Endothelial cell of umbilical vein (primary cell): ENCODE results near the gene VPS52. TPM values are rescaled to one million over a fixed set of nuclear protein-coding genes. Genes with fewer than 3 reads are reported as not detected.
A peak's percentile ranks its signal among the peaks of the same experiment; 100 is the strongest.

ENCODE experiments used
- BruUV-seq: library from RNA; stranded (reverse); fragments of 400-500 nt; replicated peaks from 2 replicates; lab custom pipeline; 2021; lab: Mats Ljungman, UMichigan
- CTCF ChIA-PET: fragments of 300-600, 350-600 bp; sonication (Branson Sonifier 250); formaldehyde crosslinking; loops from one replicate; lab custom pipeline; 2021; ENCODE audit warnings: antibody characterized with exemption, inconsistent platforms; lab: Charles Lee
- POLR2A ChIA-PET: fragments of 300-600, 350-600 bp; sonication (Branson Sonifier 250); formaldehyde crosslinking; loops from one replicate; lab custom pipeline; 2021; ENCODE audit warnings: antibody characterized with exemption, inconsistent platforms; lab: Charles Lee
- DNase-seq: peaks from one replicate; pipeline ENCODE4 v3.0.0-alpha.2; 2011; ENCODE audit warnings: low read depth, low spot score
- FAIRE-seq: peaks from 2 replicates; lab custom pipeline; 2011; peaks lifted over from hg19 to GRCh38; lab: Jason Lieb, UNC
- H2AFZ ChIP-seq: 2 replicates; pipeline ENCODE4 v1.6.0; 2012; ENCODE audit warnings: low read depth, low read length, control low read depth, inconsistent platforms
- H3K27ac ChIP-seq: 2 replicates; pipeline ENCODE4 v1.5.1; 2011; ENCODE audit warnings: low read depth, mild to moderate bottlenecking, control low read depth, low read length, moderate library complexity; ENCODE audit not compliant: insufficient read depth
- H3K27me3 ChIP-seq, 2 experiments: 2 replicates each; pipeline versions ENCODE4 v1.6.0 to v1.6.1; 2011; ENCODE audit warnings: low read length in 2 of 2, mixed read lengths in 1 of 2; ENCODE audit not compliant: control insufficient read depth in 2 of 2, insufficient read depth in 2 of 2
- H3K36me3 ChIP-seq, 2 experiments: 2 replicates in 1 of 2; 3 replicates in 1 of 2; pipeline ENCODE4 v1.5.1; 2011; ENCODE audit warnings: low read length in 2 of 2, mild to moderate bottlenecking in 1 of 2, moderate library complexity in 1 of 2; ENCODE audit not compliant: control insufficient read depth in 2 of 2, insufficient read depth in 2 of 2; ENCODE audit errors: extremely low read depth in 1 of 2
- H3K4me1 ChIP-seq: 3 replicates; pipeline ENCODE4 v1.5.1; 2011; ENCODE audit warnings: mild to moderate bottlenecking, low read length; ENCODE audit not compliant: control insufficient read depth, insufficient read depth; ENCODE audit errors: extremely low read depth
- H3K4me2 ChIP-seq: 2 replicates; pipeline ENCODE4 v1.6.1; 2011; ENCODE audit warnings: low read length, control low read depth, mixed read lengths; ENCODE audit not compliant: insufficient read depth
- H3K4me3 ChIP-seq, 3 experiments: fragments of 200-600 bp in 1 of 3; sonication (generic), shearing (Covaris generic) in 1 of 3; replicated peaks in 1 of 3; 2 replicates each; pipeline ENCODE4 v1.5.1; 2011 to 2016; ENCODE audit warnings: control low read depth in 3 of 3, low read length in 3 of 3, mild to moderate bottlenecking in 2 of 3, inconsistent platforms in 1 of 3, low read depth in 1 of 3, moderate library complexity in 1 of 3; ENCODE audit not compliant: insufficient read depth in 1 of 3
- H3K79me2 ChIP-seq: 2 replicates; pipeline ENCODE4 v1.6.0; 2012; ENCODE audit warnings: low read length, inconsistent platforms; ENCODE audit not compliant: control insufficient read depth, insufficient read depth
- H3K9ac ChIP-seq: replicated peaks from 2 replicates; pipeline ENCODE3; 2011; ENCODE audit warnings: low read length, control low read depth; ENCODE audit not compliant: insufficient read depth; ENCODE audit errors: extremely low read depth
- H3K9me1 ChIP-seq: replicated peaks from 3 replicates; pipeline ENCODE4 v1.6.0; 2011; ENCODE audit warnings: mild to moderate bottlenecking, low read length; ENCODE audit not compliant: control insufficient read depth, insufficient read depth; ENCODE audit errors: extremely low read depth
- H3K9me3 ChIP-seq: replicated peaks from 2 replicates; pipeline ENCODE4 v1.5.1; 2012; ENCODE audit warnings: low read length, inconsistent platforms; ENCODE audit not compliant: control insufficient read depth, insufficient read depth
- H4K20me1 ChIP-seq: replicated peaks from 2 replicates; pipeline ENCODE3; 2011; ENCODE audit warnings: mild to moderate bottlenecking, low read length; ENCODE audit not compliant: control insufficient read depth, insufficient read depth; ENCODE audit errors: extremely low read depth
- CTCF ChIP-seq, 2 donors: IDR thresholded peaks; 1 replicate in 1 of 2; 2 replicates in 1 of 2; pipeline ENCODE4 v1.5.1; 2011; ENCODE audit warnings: low read length in 2 of 2, mild to moderate bottlenecking in 2 of 2, moderate library complexity in 2 of 2, control low read depth in 1 of 2, inconsistent platforms in 1 of 2, low read depth in 1 of 2; ENCODE audit not compliant: insufficient read depth in 1 of 2; ENCODE audit errors: extremely low read depth in 1 of 2
- EZH2 ChIP-seq: IDR thresholded peaks from 2 replicates; pipeline ENCODE4 v1.6.1; 2012; ENCODE audit warnings: borderline replicate concordance, low read depth, mild to moderate bottlenecking, moderate library complexity, low read length, inconsistent platforms; ENCODE audit not compliant: severe bottlenecking
- FOS ChIP-seq: IDR thresholded peaks from 2 replicates; pipeline ENCODE4 v1.6.1; 2011; ENCODE audit warnings: mild to moderate bottlenecking, low read length, moderate library complexity, borderline replicate concordance; ENCODE audit not compliant: insufficient read depth
- GATA2 ChIP-seq: IDR thresholded peaks from 2 replicates; pipeline ENCODE4 v1.7.0; 2011; ENCODE audit warnings: low read depth, mild to moderate bottlenecking, moderate library complexity, mixed read lengths, low read length; ENCODE audit not compliant: insufficient read length, insufficient read depth
- JUN ChIP-seq: IDR thresholded peaks from 2 replicates; pipeline ENCODE4 v1.6.1; 2011; ENCODE audit warnings: borderline replicate concordance, low read depth; ENCODE audit not compliant: insufficient read length, insufficient read depth
- MAX ChIP-seq: IDR thresholded peaks from 2 replicates; pipeline ENCODE4 v1.6.1; 2011; ENCODE audit not compliant: insufficient read depth, insufficient read length
- MYC ChIP-seq: IDR thresholded peaks from one replicate; pipeline ENCODE4 v1.6.1; 2011; ENCODE audit warnings: mild to moderate bottlenecking, low read depth, low read length
- POLR2A ChIP-seq: IDR thresholded peaks from 2 replicates; pipeline ENCODE4 v1.6.1; 2012; ENCODE audit warnings: low read depth, mild to moderate bottlenecking, control low read depth, low read length
- POLR2AphosphoS5 ChIP-seq: IDR thresholded peaks from 2 replicates; pipeline ENCODE4 v1.6.1; 2012; ENCODE audit warnings: low read depth, mild to moderate bottlenecking, control low read depth, low read length, moderate library complexity; ENCODE audit not compliant: insufficient read depth
- dilution Hi-C: fragments of 300-500 bp; cut with MboI; formaldehyde crosslinking; loops from one replicate; pipeline ENCODE4 v1.15.0; 2019; ENCODE audit warnings: low sequenced_read_pairs; ENCODE audit not compliant: extremely low pct_ligation_motif_present
- intact Hi-C: fragments of 100-400 bp; cut with micrococcal nuclease; formaldehyde crosslinking; loops from one replicate; pipeline ENCODE4 v1.10.0; 2022
- polyA plus RNA-seq, 4 experiments: library from polyadenylated mRNA; depleted of rRNA in 3 of 4; stranded (reverse) in 3 of 4; unstranded in 1 of 4; fragments of >200 nt; gene quantifications; 2 replicates each; pipeline versions ENCODE4 v1.2.1 to v1.2.3, GENCODE V29; 2011 to 2012; ENCODE audit warnings: missing spikeins in 1 of 4
- total RNA-seq: library from RNA; stranded (reverse); gene quantifications from 2 replicates; pipeline ENCODE4 v1.2.3, GENCODE V29; 2021

VPS52 gene
- total and polyA plus RNA-seq, 2 donors (not counting 3 experiments of a cell fraction or from before 2014, with no cell fraction given) = 49.2 to 112 TPM

GRCh38 chr6:33273129-33273923 is 1.6 kb upstream of the VPS52 start:
- Histone ChIP-seq H3K36me3 (peaks cover 9 to 18% of the 10 kb centered on the region in 2 experiments), H3K27me3 (no peaks in the 10 kb centered on the region), H3K9me3 (no peaks in the 10 kb centered on the region), H3K27ac (peak overlapping the region; percentile 85), H3K4me1 (peaks cover 48% of the 10 kb centered on the region), H3K4me3 (peak overlapping the region; percentile 70 to 86 (median 83)), H3K9me1 (no peaks in the 10 kb centered on the region), H3K79me2 (peaks cover 48% of the 10 kb centered on the region), H3K9ac (peak overlapping the region; percentile 91), H2AFZ (no peak overlapping the region), H3K4me2 (peak overlapping the region; percentile 97), H4K20me1 (peaks cover 5% of the 10 kb centered on the region)
- ChIA-PET CTCF (interaction anchor here (1.6 kb wide), 1 partner anchor 11 kb away, joined by 4 read pairs; no protein-coding TSS in a partner anchor), POLR2A (no interaction called here)
- BruUV-seq = no TSS peak
- TF ChIP-seq MYC = no peak
- TF ChIP-seq CTCF (IDR thresholded peaks at IDR 0.05; ENCODE audit: extremely low read depth in 1 of 2, insufficient read depth in 1 of 2, low read depth in 1 of 2, low read length in 2 of 2) = no peak
- no peak for TF ChIP-seq EZH2
- TF ChIP-seq POLR2AphosphoS5 = no peak
- no peak for TF ChIP-seq GATA2
- no peak for TF ChIP-seq POLR2A
- TF ChIP-seq FOS = no peak
- no peak for TF ChIP-seq JUN
- TF ChIP-seq MAX = no peak
- peak; percentile 15 for FAIRE-seq
- dilution Hi-C loops = no loop called here
- peak; percentile 13 for DNase-seq
- intact Hi-C loops = loop anchor here (2.0 to 5.0 kb wide), 2 partner anchors 73 to 154 kb away; partner anchors contain the start of genes RXRB and SLC39A7
